ENCODE measurements around the gene SNRNP200.

Gene SNRNP200

GRCh38 chr2:96267159-96267971 is 38.0 kb downstream of the SNRNP200 start:
- peak overlapping the region; percentile 95 for H3K4me3 ChIP-seq (ENCODE audit: control insufficient read depth, low read depth, low read length)
- TF ChIP-seq, protein P1, sequence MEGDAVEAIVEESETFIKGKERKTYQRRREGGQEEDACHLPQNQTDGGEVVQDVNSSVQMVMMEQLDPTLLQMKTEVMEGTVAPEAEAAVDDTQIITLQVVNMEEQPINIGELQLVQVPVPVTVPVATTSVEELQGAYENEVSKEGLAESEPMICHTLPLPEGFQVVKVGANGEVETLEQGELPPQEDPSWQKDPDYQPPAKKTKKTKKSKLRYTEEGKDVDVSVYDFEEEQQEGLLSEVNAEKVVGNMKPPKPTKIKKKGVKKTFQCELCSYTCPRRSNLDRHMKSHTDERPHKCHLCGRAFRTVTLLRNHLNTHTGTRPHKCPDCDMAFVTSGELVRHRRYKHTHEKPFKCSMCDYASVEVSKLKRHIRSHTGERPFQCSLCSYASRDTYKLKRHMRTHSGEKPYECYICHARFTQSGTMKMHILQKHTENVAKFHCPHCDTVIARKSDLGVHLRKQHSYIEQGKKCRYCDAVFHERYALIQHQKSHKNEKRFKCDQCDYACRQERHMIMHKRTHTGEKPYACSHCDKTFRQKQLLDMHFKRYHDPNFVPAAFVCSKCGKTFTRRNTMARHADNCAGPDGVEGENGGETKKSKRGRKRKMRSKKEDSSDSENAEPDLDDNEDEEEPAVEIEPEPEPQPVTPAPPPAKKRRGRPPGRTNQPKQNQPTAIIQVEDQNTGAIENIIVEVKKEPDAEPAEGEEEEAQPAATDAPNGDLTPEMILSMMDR (conservative IDR thresholded peaks at IDR 0.05; ENCODE audit: control insufficient read depth, insufficient read depth, low read depth, low read length) = peak; percentile 46
- peak; percentile 72 for DNase-seq (ENCODE audit: low read depth)

- TF ChIP-seq, protein P1 (conservative IDR thresholded peaks at IDR 0.05; ENCODE audit: control insufficient read depth, insufficient read depth, low read depth, low read length) = peak; percentile 15
- DNase-seq (ENCODE audit: low read depth) = peak; percentile 96
Observed at GRCh38 chr2:96265840-96266679, 39.3 kb downstream of the SNRNP200 start, which contains the start of the genes CIAO1 and TMEM127. Gene CIAO1 (plus strand): TSS chr2:96266225. CDS start chr2:96266351, 126 bp downstream. Gene TMEM127 (minus strand): TSS chr2:96265997. CDS start chr2:96265381, 616 bp downstream.

GRCh38 chr2:96265349-96265839 is 40.0 kb downstream of the SNRNP200 start:
- peak overlapping the region; percentile 87 for H3K4me3 ChIP-seq (ENCODE audit: control insufficient read depth, low read depth, low read length)
- TF ChIP-seq, protein P1 (conservative IDR thresholded peaks at IDR 0.05; ENCODE audit: control insufficient read depth, insufficient read depth, low read depth, low read length) = no peak

More at GRCh38 chr2:96265840-96266679, 39.3 kb downstream of the SNRNP200 start, which contains the start of the genes CIAO1 and TMEM127:
- H3K4me3 ChIP-seq (ENCODE audit: control insufficient read depth, low read depth, low read length) = peak within 1 kb of the TSS; percentile 95

GRCh38 chr2:96264656-96265348 is 40.5 kb downstream of the SNRNP200 start:
- peak overlapping the region; percentile 87 for H3K4me3 ChIP-seq (ENCODE audit: control insufficient read depth, low read depth, low read length)
- TF ChIP-seq, protein P1 (conservative IDR thresholded peaks at IDR 0.05; ENCODE audit: control insufficient read depth, insufficient read depth, low read depth, low read length) = peak; percentile 32

More at GRCh38 chr2:96265349-96265839, 40.0 kb downstream of the SNRNP200 start:
- DNase-seq (ENCODE audit: low read depth) = no peak

DNA sequence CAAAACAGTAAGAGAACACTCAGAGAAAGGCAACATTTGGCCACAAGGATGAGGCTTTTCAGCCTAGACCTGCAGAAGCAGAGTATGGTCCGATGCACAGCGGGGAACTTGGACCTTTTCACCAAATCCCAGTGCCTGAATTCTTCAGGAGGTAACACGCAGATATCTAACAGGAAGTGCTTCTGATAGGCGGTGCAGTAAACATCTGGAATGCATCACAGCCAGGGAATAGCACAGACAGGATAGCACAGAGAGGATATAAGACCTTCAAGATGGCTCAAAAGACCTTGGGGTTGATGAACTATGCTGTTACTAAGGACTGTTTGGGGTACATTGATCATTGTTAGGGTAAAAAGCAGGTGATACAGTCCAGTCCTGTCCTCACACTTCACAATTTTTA is 41.3 kb downstream of the SNRNP200 start:
- DNase-seq (ENCODE audit: low read depth) = peak; percentile 34

More at GRCh38 chr2:96264656-96265348, 40.5 kb downstream of the SNRNP200 start:
- DNase-seq (ENCODE audit: low read depth) = peak; percentile 28

More for the DNA sequence above, 41.3 kb downstream of the SNRNP200 start:
- H3K4me3 ChIP-seq (ENCODE audit: control insufficient read depth, low read depth, low read length) = peak overlapping the region; percentile 87
- TF ChIP-seq, protein P1 (conservative IDR thresholded peaks at IDR 0.05; ENCODE audit: control insufficient read depth, insufficient read depth, low read depth, low read length) = no peak
